Vagina (tissue), 2 donors: ENCODE measurements around the gene SCARF2.

ENCODE experiments used
- CTCF ChIP-seq, 3 experiments: fragments of 450-650 bp in 2 of 3; fragments of 200-600 bp in 1 of 3; sonication (generic) in 1 of 3; IDR thresholded peaks; one replicate each; pipeline ENCODE4 v1.5.1; 2017 to 2019; ENCODE audit warnings: antibody characterized with exemption in 3 of 3, mild to moderate bottlenecking in 2 of 3, moderate library complexity in 2 of 3
- POLR2A ChIP-seq, 2 donors: fragments of 450-650 bp; IDR thresholded peaks; one replicate each; pipeline ENCODE4 v1.6.1; 2017; ENCODE audit warnings: antibody characterized with exemption in 2 of 2, mild to moderate bottlenecking in 2 of 2, moderate library complexity in 2 of 2
- POLR2AphosphoS5 ChIP-seq, 2 donors: sonication (generic); formaldehyde crosslinking; IDR thresholded peaks; one replicate each; pipeline ENCODE4 v1.9.0; 2017; ENCODE audit warnings: antibody characterized with exemption in 2 of 2, mild to moderate bottlenecking in 2 of 2, low read depth in 1 of 2; ENCODE audit not compliant: insufficient read depth in 1 of 2

GRCh38 chr22:20441631-20442484 lies 4.2 kb upstream of the SCARF2 start:
- TF ChIP-seq CTCF (IDR thresholded peaks at IDR 0.05), result no peak
- no peak for TF ChIP-seq POLR2A (IDR thresholded peaks at IDR 0.05)
- TF ChIP-seq POLR2AphosphoS5 (IDR thresholded peaks at IDR 0.05; ENCODE audit: insufficient read depth in 1 of 2, low read depth in 1 of 2), result no peak
